Activated T-helper 2 cell treated with anti-CD3 and anti-CD28 coated beads, Interferon-gamma antibody, Interleukin-2, Interleukin-4, amounts not matched to agents 10 μg/mL and 5 μg/mL and 100 μg/mL, durations not matched to agents 14 hours and 24 hours and 36 hours (primary cell): Measurements from ENCODE around the gene PARVG. TPM values are rescaled to one million over a fixed set of nuclear protein-coding genes. Genes with fewer than 3 reads are reported as not detected.

Source experiments
- DNase-seq: peaks from one replicate; pipeline ENCODE4 v3.0.0; 2021; ENCODE audit warnings: low spot score
- H3K27ac Mint-ChIP-seq: one replicate; pipeline ENCODE4 v1.8.0; 2021; ENCODE audit warnings: mixed read lengths
- H3K27me3 Mint-ChIP-seq: one replicate; pipeline ENCODE4 v1.8.0; 2021; ENCODE audit warnings: low read depth, mixed read lengths
- H3K36me3 Mint-ChIP-seq: one replicate; pipeline ENCODE4 v1.8.0; 2021; ENCODE audit warnings: low read depth, mixed read lengths
- H3K4me1 Mint-ChIP-seq: one replicate; pipeline ENCODE4 v1.8.0; 2021; ENCODE audit warnings: low read depth, mixed read lengths
- H3K4me3 Mint-ChIP-seq: one replicate; pipeline ENCODE4 v1.8.0; 2021; ENCODE audit warnings: low read depth, mild to moderate bottlenecking, moderate library complexity, mixed read lengths
- H3K9me3 Mint-ChIP-seq: one replicate; pipeline ENCODE4 v1.8.0; 2021; ENCODE audit warnings: mixed read lengths
- intact Hi-C: fragments of 100-400 bp; cut with micrococcal nuclease; formaldehyde crosslinking; loops from one replicate; pipeline ENCODE4 v1.15.1; 2023
- total RNA-seq: library from RNA; stranded (reverse); gene quantifications from 2 replicates; pipeline ENCODE4 v1.2.3, GENCODE V29; 2022

The PARVG gene
- total RNA-seq, 1 donor from 2014 or later: 73.5 TPM

- intact Hi-C loops: no loop called here
- no peak overlapping the region for H3K4me3 Mint-ChIP-seq
- DNase-seq: no peak
- H3K27ac Mint-ChIP-seq: no peak overlapping the region
- peaks cover 56% of the 10 kb centered on the region for H3K36me3 Mint-ChIP-seq
- H3K4me1 Mint-ChIP-seq: peaks cover 29% of the 10 kb centered on the region
- H3K27me3 Mint-ChIP-seq: no peaks in the 10 kb centered on the region
- H3K9me3 Mint-ChIP-seq: no peaks in the 10 kb centered on the region
These were observed 13.8 kb downstream of the PARVG start for GRCh38 chr22:44194569-44194968.

- no peak overlapping the region for H3K27ac Mint-ChIP-seq
- intact Hi-C loops: no loop called here
- H3K4me3 Mint-ChIP-seq: no peak overlapping the region
- no peaks in the 10 kb centered on the region for H3K27me3 Mint-ChIP-seq
- DNase-seq: no peak
- H3K9me3 Mint-ChIP-seq: no peaks in the 10 kb centered on the region
- H3K4me1 Mint-ChIP-seq: peaks cover 29% of the 10 kb centered on the region
- peaks cover 62% of the 10 kb centered on the region for H3K36me3 Mint-ChIP-seq
These were observed 14.6 kb downstream of the PARVG start for GRCh38 chr22:44195189-44195871.

DNA sequence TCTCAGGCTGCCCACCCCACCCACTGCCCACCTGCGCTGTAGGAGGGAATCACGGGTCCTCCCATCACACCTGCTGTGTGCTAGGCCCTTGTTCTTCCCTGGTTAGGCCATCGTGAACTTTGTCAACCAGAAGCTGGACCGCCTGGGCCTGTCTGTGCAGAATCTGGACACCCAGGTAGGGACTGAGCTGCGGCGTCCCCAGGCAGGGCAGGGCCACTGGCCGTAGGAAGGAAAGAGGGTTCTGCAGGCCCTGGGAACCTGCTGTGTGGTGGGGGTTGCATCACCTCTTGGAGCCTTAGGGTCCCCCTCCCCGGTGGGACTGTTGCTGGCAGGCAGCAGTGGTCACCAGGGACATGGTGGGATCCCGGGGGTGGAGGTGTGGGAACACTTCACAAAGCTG, 15.5 kb downstream of the PARVG start:
- DNase-seq: no peak
- Mint-ChIP-seq H3K27ac (no peak overlapping the region), H3K9me3 (no peaks in the 10 kb centered on the region), H3K27me3 (no peaks in the 10 kb centered on the region), H3K4me3 (no peak overlapping the region), H3K4me1 (peaks cover 26% of the 10 kb centered on the region), H3K36me3 (peaks cover 70% of the 10 kb centered on the region)
- intact Hi-C loops: no loop called here

- intact Hi-C loops: no loop called here
- no peak for DNase-seq
- H3K9me3 Mint-ChIP-seq: no peaks in the 10 kb centered on the region
- H3K27ac Mint-ChIP-seq: no peak overlapping the region
- no peaks in the 10 kb centered on the region for H3K27me3 Mint-ChIP-seq
- no peak overlapping the region for H3K4me3 Mint-ChIP-seq
- peaks cover 70% of the 10 kb centered on the region for H3K36me3 Mint-ChIP-seq
- H3K4me1 Mint-ChIP-seq: peaks cover 22% of the 10 kb centered on the region
These were observed 16.0 kb downstream of the PARVG start for GRCh38 chr22:44196731-44197131.

DNA sequence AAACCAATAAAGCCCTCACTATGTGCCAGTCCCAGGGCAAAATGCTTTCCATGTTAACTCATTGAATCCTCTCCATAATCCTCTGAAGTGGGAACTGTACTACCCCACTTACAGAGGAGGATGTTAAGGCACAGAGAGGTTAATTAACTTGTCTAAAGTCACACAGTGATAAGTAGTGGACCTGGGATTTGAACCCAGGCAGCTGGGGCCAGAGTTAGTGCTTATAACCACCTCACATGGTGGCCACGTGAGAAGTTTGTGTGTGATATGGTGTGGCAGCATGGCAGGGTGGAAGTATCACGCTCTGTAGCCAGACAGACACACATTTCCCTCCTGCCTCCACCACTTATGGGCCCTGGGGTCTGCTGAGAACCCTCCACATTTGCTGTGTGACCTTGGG, 16.5 kb downstream of the PARVG start:
- no peaks in the 10 kb centered on the region for H3K27me3 Mint-ChIP-seq
- intact Hi-C loops: no loop called here
- no peak overlapping the region for H3K4me3 Mint-ChIP-seq
- H3K4me1 Mint-ChIP-seq: peaks cover 20% of the 10 kb centered on the region
- no peaks in the 10 kb centered on the region for H3K9me3 Mint-ChIP-seq
- no peak for DNase-seq
- H3K27ac Mint-ChIP-seq: no peak overlapping the region
- peaks cover 72% of the 10 kb centered on the region for H3K36me3 Mint-ChIP-seq

DNA sequence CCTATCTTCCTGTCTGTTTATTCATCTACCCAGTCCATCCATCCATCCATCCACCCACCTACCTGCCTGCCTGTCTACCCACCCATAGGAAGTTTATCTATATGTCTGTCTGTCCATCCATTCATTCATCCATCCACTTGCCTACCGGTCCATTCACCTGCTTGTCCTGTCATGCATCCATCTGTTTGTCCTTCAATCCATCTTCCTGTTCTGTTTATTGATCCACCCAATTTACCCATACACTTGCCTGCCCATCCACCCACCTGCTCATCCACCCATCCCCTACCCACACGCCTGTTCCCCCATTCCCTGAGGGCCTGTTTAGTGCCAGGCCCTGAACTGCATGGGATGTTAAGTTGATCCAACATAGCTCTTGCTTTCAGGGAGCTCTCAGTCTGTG, 18.4 kb downstream of the PARVG start:
- DNase-seq: no peak
- intact Hi-C loops: no loop called here
- Mint-ChIP-seq H3K36me3 (peaks cover 65% of the 10 kb centered on the region), H3K4me3 (no peak overlapping the region), H3K9me3 (no peaks in the 10 kb centered on the region), H3K4me1 (peaks cover 6% of the 10 kb centered on the region), H3K27me3 (no peaks in the 10 kb centered on the region), H3K27ac (no peak overlapping the region)

DNA sequence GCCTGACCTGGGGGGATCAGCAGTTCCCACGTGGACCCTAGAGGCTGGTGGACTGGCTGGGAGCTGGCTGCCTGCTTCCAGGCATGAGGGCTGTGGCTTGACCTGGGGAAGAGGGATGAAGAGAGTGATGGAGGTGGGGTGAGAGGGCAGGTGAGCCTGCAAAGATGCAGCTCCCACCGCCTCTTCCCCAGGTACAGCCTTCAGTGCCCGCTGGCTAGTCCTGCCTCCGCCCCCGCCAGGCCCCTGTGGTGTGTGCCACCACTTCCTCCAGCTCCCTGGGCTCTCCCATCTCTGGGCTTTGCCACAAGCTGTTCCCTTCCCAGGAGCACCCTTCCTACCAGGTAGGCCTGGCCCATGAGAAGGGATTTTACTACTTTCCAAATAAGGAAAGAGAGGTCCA, 19.1 kb downstream of the PARVG start:
- intact Hi-C loops: no loop called here
- Mint-ChIP-seq H3K27me3 (no peaks in the 10 kb centered on the region), H3K27ac (no peak overlapping the region), H3K36me3 (peaks cover 58% of the 10 kb centered on the region), H3K4me1 (no peaks in the 10 kb centered on the region), H3K9me3 (no peaks in the 10 kb centered on the region), H3K4me3 (no peak overlapping the region)
- DNase-seq: no peak

DNA sequence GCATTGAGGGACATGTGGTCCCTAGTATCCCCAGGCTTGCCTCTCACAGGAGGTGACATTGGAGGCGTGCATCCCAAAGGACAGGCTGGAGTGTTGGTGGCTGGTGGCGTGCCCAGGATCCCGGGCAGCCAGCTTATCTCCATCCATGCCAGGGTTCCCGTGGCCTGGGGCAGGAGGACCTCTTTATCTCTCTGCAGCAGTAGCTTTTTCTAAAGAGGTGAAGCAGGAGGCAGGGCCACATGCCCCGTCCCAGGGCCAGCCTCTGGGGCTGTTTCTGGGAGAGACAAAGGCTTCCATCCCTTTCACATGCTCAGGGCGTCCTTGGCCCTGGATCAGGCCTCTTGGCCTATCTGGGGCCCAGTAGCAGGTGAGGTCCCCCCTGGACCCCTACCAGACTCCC, 19.7 kb downstream of the PARVG start:
- Mint-ChIP-seq H3K4me3 (no peak overlapping the region), H3K27ac (no peak overlapping the region), H3K4me1 (no peaks in the 10 kb centered on the region), H3K9me3 (no peaks in the 10 kb centered on the region), H3K27me3 (no peaks in the 10 kb centered on the region), H3K36me3 (peaks cover 55% of the 10 kb centered on the region)
- no peak for DNase-seq
- intact Hi-C loops: no loop called here

DNA sequence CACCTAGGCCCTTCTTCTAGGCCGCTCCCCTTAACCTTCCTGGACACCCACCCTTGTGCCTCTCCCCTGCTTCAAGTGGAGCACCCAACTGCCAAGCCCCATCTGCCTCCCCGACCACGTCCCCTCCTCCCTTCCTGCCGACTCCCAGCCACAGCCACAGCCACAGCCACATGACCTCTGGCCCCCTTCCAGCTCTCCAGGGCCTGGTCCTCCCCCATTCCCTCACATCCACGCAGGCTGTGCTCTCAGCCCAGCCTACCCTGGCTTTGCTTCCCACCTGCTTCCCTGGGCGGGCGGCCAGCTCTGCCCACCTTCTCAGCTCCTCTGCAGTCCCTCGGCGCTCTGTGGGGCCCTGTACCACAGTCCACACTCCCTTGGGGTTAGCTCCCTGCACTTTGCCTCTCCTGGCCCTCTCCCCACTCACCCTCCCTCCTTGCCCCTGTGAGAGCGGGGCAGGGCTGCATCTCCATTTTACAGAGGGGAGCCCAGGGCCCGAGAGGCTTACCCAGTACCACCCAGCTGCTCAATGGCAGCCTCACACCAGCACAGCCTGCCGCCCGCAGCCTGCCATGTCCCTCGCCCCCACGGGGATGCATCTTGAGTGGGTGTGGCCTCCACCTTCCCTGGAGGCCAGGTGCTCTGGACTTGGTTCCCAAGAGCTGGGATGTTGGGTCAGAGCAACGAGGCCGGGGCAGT, 20.3 kb downstream of the PARVG start:
- no peak overlapping the region for H3K4me3 Mint-ChIP-seq
- no peaks in the 10 kb centered on the region for H3K27me3 Mint-ChIP-seq
- H3K27ac Mint-ChIP-seq: no peak overlapping the region
- intact Hi-C loops: no loop called here
- no peak for DNase-seq
- no peaks in the 10 kb centered on the region for H3K4me1 Mint-ChIP-seq
- no peaks in the 10 kb centered on the region for H3K9me3 Mint-ChIP-seq
- peaks cover 58% of the 10 kb centered on the region for H3K36me3 Mint-ChIP-seq

- intact Hi-C loops: no loop called here
- DNase-seq: no peak
These were observed 20.9 kb downstream of the PARVG start for GRCh38 chr22:44201665-44202064.

DNA sequence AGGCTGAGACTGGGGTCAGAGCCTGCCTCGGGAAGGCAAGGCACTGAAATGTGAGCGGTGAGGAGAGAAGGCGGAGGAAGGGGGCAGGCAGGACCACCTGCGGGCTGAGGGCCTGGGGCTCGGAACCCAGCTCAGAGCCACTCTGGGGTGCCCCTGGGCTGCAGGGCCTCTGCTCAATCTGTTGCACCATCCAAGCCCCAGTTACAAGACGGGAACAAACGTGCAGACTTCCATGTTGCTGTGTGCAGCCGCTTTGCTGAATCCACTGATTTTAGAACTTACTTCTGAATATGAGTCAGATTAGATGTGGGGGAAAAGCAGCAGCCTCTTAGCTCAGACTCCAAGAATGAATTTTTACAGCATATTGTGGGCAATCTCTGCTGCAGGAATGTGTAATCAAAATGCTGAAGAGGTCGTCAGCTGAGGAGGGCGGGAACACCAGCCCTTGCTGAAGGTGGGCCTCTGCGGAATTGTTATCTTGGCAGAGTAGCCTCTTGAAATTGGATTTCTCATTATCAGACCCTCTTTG, 21.6 kb downstream of the PARVG start:
- H3K27ac Mint-ChIP-seq: no peak overlapping the region
- H3K4me1 Mint-ChIP-seq: no peaks in the 10 kb centered on the region
- H3K9me3 Mint-ChIP-seq: no peaks in the 10 kb centered on the region
- DNase-seq: no peak
- H3K27me3 Mint-ChIP-seq: no peaks in the 10 kb centered on the region
- intact Hi-C loops: no loop called here
- peaks cover 56% of the 10 kb centered on the region for H3K36me3 Mint-ChIP-seq
- no peak overlapping the region for H3K4me3 Mint-ChIP-seq

More at GRCh38 chr22:44201665-44202064, 20.9 kb downstream of the PARVG start:
- Mint-ChIP-seq H3K9me3 (no peaks in the 10 kb centered on the region), H3K4me1 (no peaks in the 10 kb centered on the region), H3K4me3 (no peak overlapping the region), H3K27ac (no peak overlapping the region), H3K36me3 (peaks cover 56% of the 10 kb centered on the region), H3K27me3 (no peaks in the 10 kb centered on the region)

DNA sequence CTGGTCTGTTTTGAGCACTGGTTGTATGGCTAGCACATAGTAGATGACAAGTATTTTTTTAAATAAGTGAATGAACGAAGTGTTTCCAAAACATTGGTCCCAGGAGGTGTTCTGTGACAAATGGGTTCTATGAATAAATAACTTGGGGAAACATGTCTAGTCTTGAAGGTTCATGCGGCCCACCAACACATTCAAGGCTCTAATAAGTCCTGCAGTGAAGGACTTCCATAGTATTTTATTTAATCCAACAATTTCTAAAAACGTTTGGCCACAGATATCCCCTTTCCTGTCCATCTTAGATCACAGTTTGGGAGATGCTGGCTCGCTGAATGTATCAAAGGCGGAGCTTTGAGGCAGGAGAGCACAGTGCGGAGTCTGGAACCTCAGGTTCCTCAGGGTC, 22.5 kb downstream of the PARVG start:
- H3K9me3 Mint-ChIP-seq: no peaks in the 10 kb centered on the region
- intact Hi-C loops: no loop called here
- no peak for DNase-seq
- H3K4me1 Mint-ChIP-seq: no peaks in the 10 kb centered on the region
- no peaks in the 10 kb centered on the region for H3K27me3 Mint-ChIP-seq
- H3K27ac Mint-ChIP-seq: no peak overlapping the region
- peaks cover 53% of the 10 kb centered on the region for H3K36me3 Mint-ChIP-seq
- no peak overlapping the region for H3K4me3 Mint-ChIP-seq

GRCh38 chr22:44204739-44205515, 24.2 kb downstream of the PARVG start:
- H3K4me3 Mint-ChIP-seq: no peak overlapping the region
- no peaks in the 10 kb centered on the region for H3K27me3 Mint-ChIP-seq
- H3K9me3 Mint-ChIP-seq: peaks cover 9% of the 10 kb centered on the region
- H3K36me3 Mint-ChIP-seq: peaks cover 48% of the 10 kb centered on the region
- intact Hi-C loops: no loop called here
- no peak for DNase-seq
- H3K4me1 Mint-ChIP-seq: peaks cover 6% of the 10 kb centered on the region
- H3K27ac Mint-ChIP-seq: no peak overlapping the region
